T-helper 17 cell (primary cell): ENCODE data around the gene BAIAP3. TPM values are rescaled to one million over a fixed set of nuclear protein-coding genes. Genes with fewer than 3 reads are reported as not detected.
"Not testable (repeated sequence)": the region's sequence is repeated elsewhere in the genome, so short reads cannot be mapped to it uniquely, and the experiment has no call there.

Experiments used
- ATAC-seq: fragments of 150-1000 bp; cut with Tn5 transposase; 2 replicates; pipeline ENCODE4 v1.10.0; 2021; ENCODE audit warnings: mild to moderate bottlenecking, moderate library complexity
- DNase-seq, 3 donors: peaks; one replicate each; pipeline versions ENCODE4 v3.0.0 to v3.0.0-alpha.2; 2020 to 2021
- H3K9me3 ChIP-seq: one replicate; pipeline ENCODE4 v1.7.0; 2013; ENCODE audit warnings: low read length, mild to moderate bottlenecking; ENCODE audit not compliant: control insufficient read depth, poor library complexity, severe bottlenecking
- H3K27ac Mint-ChIP-seq: one replicate; pipeline ENCODE4 v1.8.0; 2022; ENCODE audit warnings: mild to moderate bottlenecking, moderate library complexity, mixed read lengths
- H3K27me3 Mint-ChIP-seq: one replicate; pipeline ENCODE4 v1.8.0; 2022; ENCODE audit warnings: mixed read lengths
- H3K36me3 Mint-ChIP-seq: one replicate; pipeline ENCODE4 v1.8.0; 2022; ENCODE audit warnings: low read depth, mixed read lengths
- H3K4me1 Mint-ChIP-seq: one replicate; pipeline ENCODE4 v1.8.0; 2022; ENCODE audit warnings: mild to moderate bottlenecking, mixed read lengths
- H3K4me3 Mint-ChIP-seq: one replicate; pipeline ENCODE4 v1.8.0; 2022; ENCODE audit warnings: mild to moderate bottlenecking, moderate library complexity, mixed read lengths
- total RNA-seq, 4 donors: library from RNA in 2 of 4; stranded (reverse) in 2 of 4; gene quantifications; one replicate each; pipeline ENCODE4 v1.2.3 and lab custom pipeline; 2022 to 2026

The BAIAP3 gene
- total RNA-seq, 2 donors from 2014 or later, result 11.8 to 20.0 TPM

- not testable (repeated sequence) for DNase-seq, H3K36me3 Mint-ChIP-seq, H3K9me3 ChIP-seq, H3K27ac Mint-ChIP-seq, H3K4me3 Mint-ChIP-seq, H3K4me1 Mint-ChIP-seq, ATAC-seq
- H3K27me3 Mint-ChIP-seq, result peaks cover 47% of the 10 kb centered on the region
Measured at GRCh38 chr16:1292208-1292607, 41.2 kb upstream of the BAIAP3 start.

GRCh38 chr16:1292808-1293207, 40.6 kb upstream of the BAIAP3 start:
- not testable (repeated sequence) for DNase-seq, H3K36me3 Mint-ChIP-seq, ATAC-seq, H3K4me1 Mint-ChIP-seq, H3K4me3 Mint-ChIP-seq, H3K27ac Mint-ChIP-seq, H3K9me3 ChIP-seq
- H3K27me3 Mint-ChIP-seq, result peaks cover 47% of the 10 kb centered on the region

- Mint-ChIP-seq H3K27ac (no peak overlapping the region), H3K27me3 (peaks cover 54% of the 10 kb centered on the region), H3K4me3 (no peak overlapping the region), H3K36me3 (peaks cover 2% of the 10 kb centered on the region), H3K4me1 (peaks cover 4% of the 10 kb centered on the region)
- DNase-seq (no peak), ATAC-seq (no peak)
- no peaks in the 10 kb centered on the region for H3K9me3 ChIP-seq
Measured at GRCh38 chr16:1293921-1294656, 39.4 kb upstream of the BAIAP3 start.

GRCh38 chr16:1295465-1295864, 38.0 kb upstream of the BAIAP3 start:
- Mint-ChIP-seq H3K27me3 (peaks cover 50% of the 10 kb centered on the region), H3K27ac (no peak overlapping the region), H3K4me1 (peaks cover 4% of the 10 kb centered on the region), H3K36me3 (peaks cover 2% of the 10 kb centered on the region), H3K4me3 (no peak overlapping the region)
- H3K9me3 ChIP-seq, result no peaks in the 10 kb centered on the region
- DNase-seq (no peak), ATAC-seq (no peak)

- H3K4me3 Mint-ChIP-seq, H3K4me1 Mint-ChIP-seq, DNase-seq, H3K36me3 Mint-ChIP-seq, H3K9me3 ChIP-seq, H3K27ac Mint-ChIP-seq, ATAC-seq: not testable (repeated sequence)
- peaks cover 44% of the 10 kb centered on the region for H3K27me3 Mint-ChIP-seq
Measured at GRCh38 chr16:1296688-1297017, 36.8 kb upstream of the BAIAP3 start.

GRCh38 chr16:1297018-1297696, 36.3 kb upstream of the BAIAP3 start:
- no peak for ATAC-seq

GRCh38 chr16:1298406-1298805, 35.0 kb upstream of the BAIAP3 start:
- Mint-ChIP-seq H3K4me3 (no peak overlapping the region), H3K27me3 (peaks cover 39% of the 10 kb centered on the region), H3K27ac (no peak overlapping the region), H3K4me1 (peaks cover 9% of the 10 kb centered on the region), H3K36me3 (peaks cover 2% of the 10 kb centered on the region)
- ATAC-seq, result no peak
- DNase-seq, result no peak
- no peaks in the 10 kb centered on the region for H3K9me3 ChIP-seq

More at GRCh38 chr16:1297018-1297696, 36.3 kb upstream of the BAIAP3 start:
- Mint-ChIP-seq H3K4me3 (no peak overlapping the region), H3K27ac (no peak overlapping the region), H3K4me1 (peaks cover 9% of the 10 kb centered on the region), H3K36me3 (peaks cover 2% of the 10 kb centered on the region), H3K27me3 (peaks cover 39% of the 10 kb centered on the region)
- H3K9me3 ChIP-seq, result no peaks in the 10 kb centered on the region
- DNase-seq, result no peak

GRCh38 chr16:1299012-1299867, 34.2 kb upstream of the BAIAP3 start:
- ATAC-seq, result no peak
- H3K27ac Mint-ChIP-seq, result no peak overlapping the region

GRCh38 chr16:1299868-1300203, 33.6 kb upstream of the BAIAP3 start:
- Mint-ChIP-seq H3K27ac (no peak overlapping the region), H3K36me3 (peaks cover 2% of the 10 kb centered on the region), H3K4me1 (peaks cover 17% of the 10 kb centered on the region), H3K27me3 (peaks cover 29% of the 10 kb centered on the region), H3K4me3 (no peak overlapping the region)
- no peak for ATAC-seq
- H3K9me3 ChIP-seq, result no peaks in the 10 kb centered on the region
- DNase-seq, result no peak

More at GRCh38 chr16:1299012-1299867, 34.2 kb upstream of the BAIAP3 start:
- no peak for DNase-seq
- H3K27me3 Mint-ChIP-seq, result peaks cover 33% of the 10 kb centered on the region
- H3K9me3 ChIP-seq, result no peaks in the 10 kb centered on the region
- peaks cover 13% of the 10 kb centered on the region for H3K4me1 Mint-ChIP-seq
- H3K4me3 Mint-ChIP-seq, result no peak overlapping the region
- H3K36me3 Mint-ChIP-seq, result peaks cover 2% of the 10 kb centered on the region

GRCh38 chr16:1300664-1301476, 32.6 kb upstream of the BAIAP3 start:
- H3K4me3 Mint-ChIP-seq, result no peak overlapping the region
- DNase-seq (peak; percentile 60 to 74 (median 60)), ATAC-seq (peak; percentile 59)
- H3K36me3 Mint-ChIP-seq, result peaks cover 2% of the 10 kb centered on the region
- peaks cover 21% of the 10 kb centered on the region for H3K27me3 Mint-ChIP-seq
- no peaks in the 10 kb centered on the region for H3K9me3 ChIP-seq
- H3K4me1 Mint-ChIP-seq, result peaks cover 17% of the 10 kb centered on the region
- no peak overlapping the region for H3K27ac Mint-ChIP-seq

- Mint-ChIP-seq H3K36me3 (peaks cover 2% of the 10 kb centered on the region), H3K4me1 (peaks cover 17% of the 10 kb centered on the region), H3K4me3 (no peak overlapping the region), H3K27ac (peak overlapping the region; percentile 84), H3K27me3 (peaks cover 20% of the 10 kb centered on the region)
- H3K9me3 ChIP-seq, result no peaks in the 10 kb centered on the region
- DNase-seq, result no peak
- ATAC-seq, result no peak
Measured at GRCh38 chr16:1301562-1301961, 31.9 kb upstream of the BAIAP3 start.

- Mint-ChIP-seq H3K4me3 (peak overlapping the region; percentile 15), H3K27ac (no peak overlapping the region)
- ATAC-seq, result no peak
Measured at GRCh38 chr16:1305823-1306222, 27.6 kb upstream of the BAIAP3 start.

More at GRCh38 chr16:1305823-1306222, 27.6 kb upstream of the BAIAP3 start:
- peaks cover 22% of the 10 kb centered on the region for H3K4me1 Mint-ChIP-seq
- DNase-seq, result no peak
- H3K9me3 ChIP-seq, result no peaks in the 10 kb centered on the region
- H3K27me3 Mint-ChIP-seq, result no peaks in the 10 kb centered on the region
- peaks cover 3% of the 10 kb centered on the region for H3K36me3 Mint-ChIP-seq
